ENCODE data around the gene IFNA13. TPM values are rescaled to one million over a fixed set of nuclear protein-coding genes. Genes with fewer than 3 reads are reported as not detected.
"Not testable (repeated sequence)": the region's sequence is repeated elsewhere in the genome, so short reads cannot be mapped to it uniquely, and the experiment has no call there.

The IFNA13 gene
- total RNA-seq: not detected in 2 replicates

DNA sequence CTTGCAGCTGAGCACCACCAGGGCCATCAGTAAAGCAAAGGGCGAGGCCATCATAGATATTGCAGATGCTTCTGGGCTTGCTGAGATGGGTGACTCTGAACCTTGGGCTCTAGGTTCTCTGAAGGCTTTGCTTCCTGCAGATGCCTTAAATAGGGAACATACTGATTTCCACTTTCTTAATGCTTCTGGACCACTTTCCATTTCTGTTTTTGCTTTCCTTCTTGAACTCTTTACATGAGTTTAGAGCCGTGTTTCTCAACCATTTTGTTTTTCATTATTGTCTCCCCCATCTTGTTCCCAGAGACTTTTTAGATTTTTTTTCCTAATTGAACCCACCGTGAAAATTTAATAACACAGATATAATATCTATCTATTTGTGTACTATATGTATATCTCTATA lies at the start of gene IFNA13:
IFNA13 (minus strand) TSS at position 101 of the 400 bp plus-strand sequence; CDS start at position 54, 47 bp downstream.
- DNase-seq (ENCODE audit: low read depth in 2 of 2): no peak

DNA sequence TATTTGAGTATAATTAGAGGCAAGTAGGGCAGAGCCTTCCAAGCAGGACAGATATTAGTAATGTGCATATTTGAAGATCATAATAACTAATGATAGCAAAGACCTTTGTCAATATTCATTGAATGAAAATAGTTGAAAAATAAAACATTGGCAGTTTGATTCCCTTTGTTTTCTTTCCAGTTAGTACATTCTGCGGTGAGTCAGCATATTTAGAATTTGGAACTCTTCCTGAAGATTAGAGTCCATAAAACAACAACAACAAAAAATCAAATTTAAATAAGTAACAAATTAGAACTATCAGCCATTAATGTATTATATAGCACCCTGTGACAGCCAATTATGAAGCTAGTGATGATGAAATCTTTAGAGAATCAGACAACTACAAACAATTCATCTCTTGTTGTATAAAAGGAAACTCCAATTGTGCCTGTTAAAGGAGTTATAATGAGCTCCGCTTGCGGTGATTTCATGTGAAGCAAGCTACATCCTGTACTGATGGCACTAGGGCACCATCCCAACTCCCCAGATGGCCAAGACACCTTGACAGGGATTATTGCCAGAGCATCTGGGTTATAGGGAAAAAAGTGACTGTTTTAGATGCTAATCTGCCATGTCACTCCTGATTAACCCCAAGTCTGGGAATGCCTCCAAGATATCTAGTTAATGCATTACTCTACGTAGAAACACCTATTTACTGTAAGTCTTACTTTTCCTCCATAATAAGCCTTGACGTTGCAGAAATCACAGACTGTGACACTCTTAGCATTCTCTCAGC lies 47.8 kb upstream of the IFNA13 start:
- DNase-seq (ENCODE audit: low read depth in 2 of 2): no peak

DNA sequence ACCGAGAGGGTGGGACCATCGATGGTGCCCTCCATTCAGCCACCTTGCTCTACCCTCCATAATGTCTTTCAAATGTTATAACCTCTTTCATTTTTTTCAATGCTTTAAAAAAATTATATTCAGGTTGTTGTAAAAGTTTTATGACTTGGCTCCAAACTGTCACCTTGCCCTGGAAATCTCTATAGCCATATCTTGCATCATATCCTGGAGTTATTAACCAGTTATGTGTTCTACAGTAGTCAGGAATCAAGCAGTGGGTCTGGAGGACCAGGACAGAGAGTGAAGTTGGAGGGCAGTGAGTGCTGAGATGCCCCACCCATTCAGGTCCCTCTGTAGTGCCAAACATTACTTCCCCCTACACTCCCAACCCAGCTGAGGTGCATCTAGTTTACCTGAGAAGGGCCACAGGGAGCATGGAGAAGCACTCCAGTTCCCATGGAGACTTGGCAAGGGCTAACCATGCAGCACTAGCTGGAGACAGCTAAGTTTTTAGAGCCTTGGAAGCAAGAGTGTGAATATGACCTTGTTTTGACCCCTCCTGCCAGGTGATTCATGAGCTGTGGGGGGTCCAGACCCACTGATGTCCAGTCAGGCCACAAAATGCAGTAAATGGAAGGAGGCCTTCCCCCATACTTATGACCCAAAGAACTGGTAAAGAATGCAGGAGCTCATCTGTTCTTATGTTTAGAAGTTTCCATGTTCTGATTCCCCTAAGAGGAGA lies 46.5 kb upstream of the IFNA13 start:
- DNase-seq (ENCODE audit: low read depth in 2 of 2): no peak

DNA sequence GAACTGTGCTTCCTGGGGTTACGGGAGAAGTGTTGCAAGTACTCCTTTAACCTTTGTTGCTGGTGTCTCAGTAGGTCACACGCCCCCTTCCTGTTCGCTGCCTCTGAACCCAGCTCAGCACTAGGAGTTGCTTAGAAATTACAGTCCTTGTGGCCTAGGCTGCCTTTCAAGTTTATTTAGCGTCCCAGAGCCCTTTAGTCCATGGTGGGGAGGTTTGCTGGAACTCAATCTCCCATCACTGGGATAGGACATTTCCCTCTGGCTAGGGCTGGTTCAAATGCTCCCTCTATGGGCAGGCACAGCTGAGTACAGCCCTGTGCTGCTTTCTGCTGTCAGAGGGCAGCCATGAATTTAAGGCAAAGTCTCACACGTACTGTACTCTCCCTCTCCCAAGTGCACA lies 45.8 kb upstream of the IFNA13 start:
- no peak for DNase-seq (ENCODE audit: low read depth in 2 of 2)

DNA sequence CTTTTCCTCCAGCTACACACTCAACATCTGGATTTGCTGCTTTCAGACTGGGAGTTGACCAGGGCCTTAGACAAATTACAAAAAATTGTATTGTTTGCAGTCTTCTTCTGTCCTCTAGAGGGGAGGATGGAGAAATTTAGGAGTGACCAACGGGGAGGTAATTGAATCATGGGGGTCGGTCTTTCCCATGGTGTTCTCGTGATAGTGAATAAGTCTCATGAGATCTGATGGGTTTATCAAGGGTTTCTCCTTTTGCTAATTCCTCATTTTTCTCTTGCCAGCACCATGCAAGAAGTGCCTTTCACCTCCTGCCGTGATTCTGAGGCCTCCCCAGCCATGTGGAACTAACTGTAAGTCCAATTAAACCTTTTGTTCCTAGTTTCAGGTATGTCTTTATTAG lies 45.3 kb upstream of the IFNA13 start:
- no peak for DNase-seq (ENCODE audit: low read depth in 2 of 2)

DNA sequence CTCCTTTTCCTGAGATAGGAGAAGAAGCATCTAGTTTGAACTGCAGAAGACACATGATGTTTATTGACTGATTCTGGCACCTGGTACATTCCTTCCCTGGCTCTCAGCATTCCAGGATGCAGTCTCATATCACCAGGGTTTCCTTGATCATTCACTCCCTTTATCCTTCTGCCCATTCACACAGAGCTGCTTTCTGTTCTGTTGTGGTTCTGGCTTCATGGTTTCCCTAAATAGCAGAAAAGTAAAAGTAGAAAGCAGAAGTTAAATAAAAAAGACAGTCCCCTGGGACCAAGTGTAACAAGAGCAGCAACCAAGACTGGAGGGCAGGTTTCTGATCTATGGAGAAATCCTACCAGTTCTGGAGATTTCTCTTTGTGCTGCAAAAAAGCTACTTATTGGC lies 44.2 kb upstream of the IFNA13 start:
- no peak for DNase-seq (ENCODE audit: low read depth in 2 of 2)

DNA sequence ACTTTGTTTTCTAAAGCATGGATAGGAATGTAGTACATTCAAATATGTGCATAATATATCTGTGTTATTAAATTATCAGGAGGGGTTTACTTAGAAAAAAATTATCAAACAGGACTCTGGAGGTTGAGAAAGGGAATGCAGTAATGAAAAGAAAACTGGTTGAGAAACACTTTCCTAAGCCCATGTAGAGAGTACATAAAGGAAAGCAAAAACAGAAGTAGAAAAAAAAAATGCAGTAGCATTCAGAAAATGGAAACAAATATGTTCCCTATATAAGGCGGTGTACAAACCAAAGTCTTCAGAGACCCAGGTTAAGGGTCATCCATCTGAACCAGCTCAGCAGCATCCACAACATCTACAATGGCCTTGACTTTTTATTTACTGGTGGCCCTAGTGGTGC lies 41.0 kb upstream of the IFNA13 start, which contains the start of gene IFNA8:
IFNA8 (plus strand) TSS at position 301 of the 400 bp plus-strand sequence; CDS start at position 361, 60 bp downstream.
- no peak for DNase-seq (ENCODE audit: low read depth in 2 of 2)

DNA sequence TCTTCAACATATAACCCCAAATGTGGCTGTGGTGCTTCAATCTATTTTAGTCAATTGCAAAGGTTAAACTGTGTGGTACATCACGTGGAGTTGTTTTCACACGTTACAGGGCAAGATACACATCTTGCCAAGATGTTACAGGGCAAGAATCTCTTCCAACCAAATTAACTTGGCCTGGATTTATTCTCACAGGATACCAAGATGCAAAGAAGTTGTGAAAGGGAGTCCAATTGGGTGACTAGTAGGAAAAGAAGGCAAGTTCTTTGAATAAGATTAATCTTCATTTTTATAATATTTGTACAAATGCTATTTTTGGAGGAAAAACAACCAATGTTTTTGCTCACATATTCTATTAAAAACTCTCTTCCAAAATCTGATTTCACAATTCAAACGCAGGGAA lies 36.3 kb upstream of the IFNA13 start:
- no peak for DNase-seq (ENCODE audit: low read depth in 2 of 2)

DNA sequence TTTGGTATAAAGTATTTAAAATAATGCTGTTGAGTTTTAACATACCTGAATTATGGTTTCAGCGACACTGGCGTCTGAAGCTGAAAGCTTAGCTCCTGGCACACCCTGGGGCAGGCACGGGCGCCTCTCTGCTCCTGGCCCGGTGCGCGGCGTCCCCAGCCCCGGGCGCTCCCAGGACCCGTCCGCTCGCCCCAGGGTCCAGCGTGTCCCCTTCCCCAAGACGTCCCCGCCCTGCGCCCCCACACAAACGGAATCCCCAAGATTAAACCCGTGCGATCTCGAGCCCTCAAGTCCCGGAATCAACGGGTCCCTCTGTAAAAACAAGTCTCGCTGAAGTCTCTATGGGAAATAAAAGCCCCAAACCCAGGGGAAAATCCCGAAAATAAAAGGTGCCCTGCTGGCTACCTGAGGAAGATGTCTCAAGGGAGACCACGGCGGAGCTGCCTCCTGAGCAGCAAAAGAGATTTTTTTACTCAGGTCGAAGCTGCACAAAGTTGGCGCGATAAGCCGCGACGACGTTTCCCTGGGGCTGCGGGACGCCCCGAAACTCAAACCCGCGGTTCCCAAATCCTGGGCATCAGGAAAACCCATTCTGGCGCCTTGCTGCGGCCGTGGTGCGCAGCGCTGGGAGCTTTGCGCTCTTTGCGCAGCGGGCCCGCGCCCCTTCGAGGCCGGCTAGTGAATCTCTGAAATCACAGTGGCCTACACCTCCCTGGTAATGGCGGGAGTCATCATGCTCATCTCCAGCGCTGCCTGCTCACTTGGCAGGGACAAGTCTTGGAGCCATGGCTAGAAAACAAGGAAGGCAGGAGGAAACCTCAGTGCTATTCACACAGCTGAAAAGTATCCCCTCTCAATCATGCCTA lies 34.8 kb upstream of the IFNA13 start:
- DNase-seq (ENCODE audit: low read depth in 2 of 2): no peak

DNA sequence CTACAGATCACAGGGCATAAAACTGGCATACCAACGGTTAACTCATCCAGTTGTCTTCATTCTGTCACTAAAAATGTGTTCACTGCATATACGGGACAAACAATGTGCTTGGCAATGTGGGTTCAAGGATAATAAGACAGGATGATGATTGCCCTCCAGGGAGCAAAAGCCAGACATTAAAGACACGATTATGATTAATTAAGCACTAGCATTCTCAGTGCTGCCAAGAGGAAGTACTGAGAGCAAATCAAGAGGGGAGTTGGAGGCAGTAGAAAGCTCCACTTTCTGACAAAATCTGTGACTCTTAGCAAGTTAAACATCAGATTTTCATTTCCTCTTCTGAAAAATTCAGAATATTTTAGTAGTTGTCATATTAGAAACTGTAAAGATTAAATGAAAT lies 32.1 kb upstream of the IFNA13 start:
- DNase-seq (ENCODE audit: low read depth in 2 of 2): no peak

DNA sequence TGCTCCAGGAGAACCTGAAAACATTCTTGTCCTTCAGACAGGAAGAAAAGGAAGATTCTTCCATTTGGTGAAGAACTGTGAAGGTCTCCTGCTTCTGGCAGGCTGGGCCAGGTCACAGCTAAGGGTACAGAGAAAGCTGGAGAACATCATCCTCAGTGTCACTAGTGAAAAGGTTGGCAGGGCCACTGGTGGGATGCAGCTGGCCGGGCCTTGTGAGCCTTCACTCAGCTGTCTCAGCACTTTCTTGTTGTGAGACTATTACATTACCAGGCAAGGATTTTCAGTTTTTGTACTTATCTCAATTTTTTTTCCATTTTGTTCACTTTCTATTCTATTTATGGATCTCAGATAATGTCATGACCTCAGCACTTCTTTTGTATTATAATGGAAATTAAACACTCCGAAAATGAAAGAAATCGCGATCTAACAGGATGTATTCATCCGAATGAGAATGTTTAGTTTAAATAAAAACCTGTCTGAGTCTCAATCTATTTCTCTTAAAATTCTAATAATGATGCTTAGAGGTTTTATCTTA lies 31.2 kb upstream of the IFNA13 start:
- no peak for DNase-seq (ENCODE audit: low read depth in 2 of 2)

DNA sequence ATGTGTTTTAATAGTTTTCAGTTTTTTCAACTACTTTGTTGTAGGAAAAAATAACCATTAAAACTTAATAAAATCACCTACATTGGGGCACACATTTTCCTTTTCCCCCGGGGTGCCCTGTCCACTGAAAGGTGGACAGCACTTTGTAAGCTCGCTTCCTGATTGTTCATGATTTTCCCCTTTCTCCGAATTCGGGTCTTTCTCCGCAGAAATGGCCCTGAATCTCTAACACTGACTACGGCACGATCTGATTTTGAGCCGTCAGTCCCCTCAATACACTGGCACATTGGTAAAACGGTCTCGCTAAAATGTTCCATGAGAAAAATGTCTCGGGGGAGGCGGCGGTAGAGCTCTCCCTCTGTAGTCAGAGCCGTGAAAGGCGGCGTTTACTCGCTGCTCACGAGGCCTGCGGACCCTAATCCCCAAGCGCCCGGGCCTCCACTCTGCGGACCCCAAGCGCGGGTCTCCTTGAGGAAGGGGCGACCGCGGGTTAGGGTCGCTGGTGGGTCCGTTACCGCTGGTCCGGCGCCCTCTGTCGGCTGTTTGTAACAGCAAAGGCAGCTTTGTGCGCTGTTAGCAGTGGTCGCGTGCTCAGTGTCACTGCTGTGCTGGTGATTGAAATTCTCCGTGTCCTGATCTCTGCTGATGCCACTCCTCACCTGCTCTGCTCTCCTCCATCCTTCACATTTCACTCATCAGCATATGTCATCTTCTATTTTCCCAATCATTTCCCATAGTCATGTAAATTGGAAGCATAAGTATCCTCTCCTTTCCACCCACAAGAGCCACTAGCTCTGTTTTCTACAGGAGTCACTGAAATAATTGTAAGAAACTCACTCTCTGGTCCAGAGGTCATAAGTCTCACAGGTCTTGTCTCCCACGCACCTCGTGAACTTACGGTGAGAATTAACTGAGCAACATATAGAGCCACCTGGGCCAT lies 28.2 kb upstream of the IFNA13 start:
- DNase-seq (ENCODE audit: low read depth in 2 of 2): peak; percentile 12 to 44

DNA sequence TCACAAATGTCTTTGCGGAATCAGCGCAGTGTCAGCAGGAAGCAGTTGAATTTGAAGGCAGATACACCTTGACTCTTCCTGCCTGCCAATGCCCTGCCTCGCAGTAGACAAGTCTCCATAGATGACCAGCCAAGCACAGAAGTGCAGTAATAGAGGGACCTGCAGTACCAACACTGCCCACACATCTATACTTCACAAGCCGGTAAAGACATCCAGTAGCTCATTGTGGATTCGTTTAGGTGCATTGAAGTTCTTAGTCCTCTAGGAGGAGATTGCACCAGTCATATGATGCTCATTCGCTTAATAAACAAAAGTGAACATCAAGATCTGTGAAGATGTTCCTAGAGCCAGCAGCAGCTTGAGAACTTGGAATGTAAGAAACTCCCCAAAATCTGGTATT lies 24.4 kb upstream of the IFNA13 start:
- peak in 1 of 2 donors; percentile 3 for DNase-seq (ENCODE audit: low read depth in 2 of 2)

DNA sequence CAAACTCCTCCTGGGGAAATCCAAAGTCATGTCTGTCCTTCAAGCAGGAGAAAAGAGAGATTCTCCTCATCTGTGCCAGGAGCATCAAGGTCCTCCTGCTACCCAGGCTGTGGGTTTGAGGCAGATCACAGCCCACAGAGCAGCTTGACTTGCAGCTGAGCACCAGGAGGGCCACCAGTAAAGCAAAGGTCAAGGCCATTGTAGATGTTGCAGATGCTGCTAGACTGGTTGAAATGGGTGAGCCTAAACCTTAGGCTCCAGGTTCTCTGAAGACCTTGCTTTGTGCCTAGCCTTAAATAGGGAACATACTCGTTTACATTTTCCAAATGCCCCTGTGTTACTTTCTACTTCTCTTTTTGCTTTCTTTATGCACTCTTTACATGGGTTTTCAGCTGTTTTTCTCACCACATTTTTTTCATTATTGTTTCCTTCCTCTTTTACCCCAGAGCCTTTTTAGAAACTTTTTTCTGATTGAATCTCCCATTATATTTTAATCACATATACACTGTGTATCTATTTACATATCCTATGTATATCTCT lies 17.3 kb upstream of the IFNA13 start, which contains the start of gene IFNA2:
IFNA2 (minus strand) TSS at position 268 of the 540 bp plus-strand sequence; CDS start at position 199, 69 bp downstream.
- no peak for DNase-seq (ENCODE audit: low read depth in 2 of 2)

DNA sequence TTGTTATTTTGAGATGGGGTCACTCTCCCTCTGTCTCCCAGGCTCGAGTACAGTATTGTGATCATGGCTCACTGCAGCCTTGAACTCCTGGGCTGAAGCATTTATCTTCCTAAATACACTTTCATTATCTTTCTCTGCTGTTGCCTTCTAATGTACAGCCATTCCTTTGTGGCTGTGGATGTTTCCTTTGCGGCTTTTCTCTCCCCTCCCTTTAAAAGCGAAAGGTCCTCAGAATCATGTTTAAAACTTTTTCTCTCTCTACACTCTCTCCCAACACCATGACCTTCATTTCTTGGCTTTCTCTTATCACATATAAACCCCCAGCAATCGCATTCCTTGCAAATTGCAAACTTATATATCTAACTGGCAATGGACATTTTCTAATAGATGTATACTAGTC lies 15.8 kb upstream of the IFNA13 start:
- DNase-seq (ENCODE audit: low read depth in 2 of 2): no peak

DNA sequence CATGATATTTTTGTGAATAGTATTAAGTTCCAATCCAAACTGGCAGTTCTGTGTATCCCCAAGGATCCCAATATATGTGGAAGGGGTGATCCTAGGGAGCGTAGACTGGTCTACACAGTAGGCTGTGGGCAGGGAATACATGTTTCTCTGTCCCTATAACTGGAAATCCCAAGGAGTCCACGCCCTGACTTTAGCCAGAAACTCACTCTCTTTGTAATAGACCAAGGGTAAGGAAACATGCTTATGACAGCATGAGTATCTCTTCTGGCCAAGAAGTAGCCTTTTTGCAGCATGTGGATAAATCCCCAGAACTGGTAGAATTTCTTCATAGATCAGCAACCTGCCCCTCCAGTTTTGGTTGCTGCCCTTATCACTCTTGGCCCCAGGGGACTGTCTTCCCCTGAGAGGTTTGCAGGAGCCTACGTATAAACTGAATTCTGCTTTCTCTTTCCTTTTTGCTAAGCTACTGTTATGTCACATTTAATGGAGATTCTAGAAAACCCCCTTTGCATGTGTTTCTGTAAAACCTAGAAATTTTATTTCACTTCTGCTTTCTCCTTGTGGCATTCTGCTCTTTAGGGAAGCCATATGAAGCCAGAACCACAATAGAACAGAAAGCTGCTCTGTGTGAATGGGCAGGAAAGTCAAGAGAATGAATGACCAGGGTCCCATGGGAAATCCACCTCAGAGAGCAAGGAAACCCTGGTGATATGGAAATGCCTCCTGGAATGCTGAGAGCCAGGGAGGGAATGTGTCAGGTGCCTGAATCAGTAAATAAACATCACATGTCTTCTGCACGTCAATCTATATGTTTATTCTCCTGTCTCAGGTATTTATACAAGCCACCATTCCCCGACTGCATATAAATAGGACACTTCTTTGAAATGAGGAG lies 13.8 kb upstream of the IFNA13 start:
- no peak for DNase-seq (ENCODE audit: low read depth in 2 of 2)

DNA sequence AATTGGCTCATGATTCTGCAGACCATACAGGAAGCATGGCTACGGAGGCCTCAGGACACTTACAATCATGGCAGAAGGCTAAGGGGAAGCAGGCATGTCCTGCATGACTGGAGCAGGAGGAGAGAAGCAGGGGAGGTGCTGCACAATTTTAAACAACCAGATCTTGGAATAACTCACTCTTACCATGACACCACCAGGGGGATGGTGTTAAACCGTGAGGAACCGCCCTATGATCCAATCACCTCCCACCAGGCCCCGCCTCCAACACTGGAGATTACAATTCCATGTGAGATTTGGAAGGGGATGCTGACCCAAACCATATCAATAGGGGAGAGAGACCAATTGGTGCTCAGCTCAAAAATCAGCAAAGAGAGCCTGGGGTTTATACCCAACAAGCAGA lies 3.6 kb upstream of the IFNA13 start:
- DNase-seq (ENCODE audit: low read depth in 2 of 2): not testable (repeated sequence)

DNA sequence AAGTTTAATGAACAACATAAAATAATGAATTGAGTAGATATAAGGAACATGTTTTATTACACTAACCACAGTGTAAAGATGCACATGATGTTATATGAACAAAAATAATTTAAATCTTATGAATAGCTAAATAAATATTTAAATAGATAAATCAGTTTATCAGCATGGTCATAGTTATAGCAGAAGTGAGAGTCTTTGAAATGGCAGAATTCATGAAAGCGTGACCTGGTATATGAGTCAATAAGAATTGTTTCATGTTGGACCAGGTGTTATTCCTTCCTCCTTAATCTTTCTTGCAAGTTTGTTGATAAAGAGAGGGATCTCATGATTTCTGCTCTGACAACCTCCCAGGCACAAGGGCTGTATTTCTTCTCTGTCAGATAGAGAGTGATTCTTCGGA lies 688 bp downstream of the IFNA13 start:
- not testable (repeated sequence) for DNase-seq (ENCODE audit: low read depth in 2 of 2)

DNA sequence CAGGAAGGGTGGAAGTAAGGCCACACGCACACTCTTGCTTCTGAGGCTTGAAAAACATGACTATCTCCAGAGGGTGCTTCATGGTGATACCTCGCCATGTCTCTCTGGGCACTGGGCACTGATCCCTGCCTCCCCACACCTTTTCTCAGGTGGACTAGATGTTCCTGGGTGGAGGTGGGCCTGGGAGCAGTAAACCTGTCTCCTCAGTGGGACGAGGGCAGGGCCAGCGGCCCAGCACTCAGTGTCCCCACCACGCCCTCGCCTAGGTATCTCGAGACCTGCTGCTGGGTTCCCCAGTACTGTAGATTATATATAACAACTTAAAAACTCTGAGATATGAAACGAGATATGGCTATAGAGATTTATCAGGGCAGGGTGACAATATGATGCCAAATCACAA lies 5.6 kb downstream of the IFNA13 start:
- DNase-seq (ENCODE audit: low read depth in 2 of 2): no peak
